Endodermal cell (in vitro differentiated cells): ENCODE measurements around the gene DISP3. TPM values are rescaled to one million over a fixed set of nuclear protein-coding genes. Genes with fewer than 3 reads are reported as not detected.

ENCODE experiments used
- DNase-seq: peaks from one replicate; pipeline ENCODE4 v3.0.0-alpha.2; 2017
- H3K27ac ChIP-seq: 2 replicates; pipeline ENCODE4 v1.5.1; 2013; ENCODE audit warnings: mild to moderate bottlenecking, low read depth, low read length, moderate library complexity
- H3K27me3 ChIP-seq: 2 replicates; pipeline ENCODE4 v1.6.1; 2013; ENCODE audit warnings: mild to moderate bottlenecking, low read length, moderate library complexity; ENCODE audit not compliant: insufficient read depth, control insufficient read depth, poor library complexity, severe bottlenecking
- H3K36me3 ChIP-seq: 2 replicates; pipeline ENCODE4 v1.7.0; 2013; ENCODE audit warnings: mild to moderate bottlenecking, low read length, moderate library complexity; ENCODE audit not compliant: control insufficient read depth, insufficient read depth
- H3K4me1 ChIP-seq: one replicate; pipeline ENCODE4 v1.7.0; 2013; ENCODE audit warnings: low read length; ENCODE audit not compliant: control insufficient read depth, insufficient read depth
- H3K4me3 ChIP-seq: 2 replicates; pipeline ENCODE4 v1.5.1; 2013; ENCODE audit warnings: mild to moderate bottlenecking, low read length, moderate library complexity
- H3K9ac ChIP-seq: 2 replicates; pipeline ENCODE4 v1.6.1; 2013; ENCODE audit warnings: mild to moderate bottlenecking, low read length, moderate library complexity; ENCODE audit not compliant: poor library complexity, severe bottlenecking; ENCODE audit errors: extremely low read depth
- H3K9me3 ChIP-seq: 2 replicates; pipeline ENCODE4 v1.6.1; 2013; ENCODE audit warnings: mild to moderate bottlenecking, low read length, moderate library complexity; ENCODE audit not compliant: control insufficient read depth
- H3K27ac Mint-ChIP-seq: 2 replicates; pipeline ENCODE4 v1.8.0; 2020; ENCODE audit warnings: mixed read lengths
- H3K27me3 Mint-ChIP-seq: 2 replicates; pipeline ENCODE4 v1.8.0; 2021; ENCODE audit warnings: mild to moderate bottlenecking, mixed read lengths; ENCODE audit not compliant: insufficient read depth
- H3K36me3 Mint-ChIP-seq: 2 replicates; pipeline ENCODE4 v1.8.0; 2020; ENCODE audit warnings: low read depth, mixed read lengths
- H3K4me1 Mint-ChIP-seq: 2 replicates; pipeline ENCODE4 v1.8.0; 2020; ENCODE audit warnings: mixed read lengths
- H3K4me3 Mint-ChIP-seq: 2 replicates; pipeline ENCODE4 v1.8.0; 2020; ENCODE audit warnings: mild to moderate bottlenecking, moderate library complexity, mixed read lengths
- H3K9me3 Mint-ChIP-seq: 2 replicates; pipeline ENCODE4 v1.8.0; 2020; ENCODE audit warnings: mild to moderate bottlenecking, mixed read lengths
- CTCF ChIP-seq: fragments of 200-600 bp; sonication (generic); conservative IDR thresholded peaks from 2 replicates; pipeline ENCODE4 v1.5.0; 2021; ENCODE audit warnings: antibody characterized with exemption, mild to moderate bottlenecking
- WGBS, 2 experiments: methylation state at CpG; one replicate each; pipeline versions ENCODE4 v1.1.5 to v1.1.7; 2013; ENCODE audit warnings: missing lambda C conversion rate in 2 of 2, mixed read lengths in 1 of 2; ENCODE audit not compliant: insufficient coverage in 1 of 2, insufficient read length in 1 of 2; 5-methylcytosine and 5-hydroxymethylcytosine counted together
- total RNA-seq, 2 donors: library from RNA; stranded (reverse); fragmentation: NEBNext Ultra II Directional in 1 of 2; extraction: Animal tissue kit (Norgen Biotek cat#: 25700) in 1 of 2; gene quantifications; 2 replicates in 1 of 2; 3 replicates in 1 of 2; pipeline ENCODE4 v1.2.1, GENCODE V29; 2021

The DISP3 gene
- total RNA-seq, 2 donors from 2014 or later, result 9.6 to 11.6 TPM

- H3K9me3 Mint-ChIP-seq, result no peaks in the 10 kb centered on the region
Observed at GRCh38 chr1:11581445-11581991, 102.6 kb downstream of the DISP3 start.

GRCh38 chr1:11585389-11585788, 106.4 kb downstream of the DISP3 start:
- no peaks in the 10 kb centered on the region for H3K36me3 Mint-ChIP-seq
- no peak overlapping the region for H3K27ac ChIP-seq
- no peak for DNase-seq
- H3K4me1 Mint-ChIP-seq, result peaks cover 8% of the 10 kb centered on the region
- H3K9me3 Mint-ChIP-seq, result no peaks in the 10 kb centered on the region
- H3K4me3 ChIP-seq, result no peak overlapping the region
- no peaks in the 10 kb centered on the region for H3K4me1 ChIP-seq
- H3K27me3 Mint-ChIP-seq, result peaks cover 6% of the 10 kb centered on the region
- no peak overlapping the region for H3K27ac Mint-ChIP-seq
- H3K36me3 ChIP-seq, result no peaks in the 10 kb centered on the region
- H3K9me3 ChIP-seq, result no peaks in the 10 kb centered on the region
- 94 to 97% methylated on average over 11 of the region's 11 CpGs for WGBS, 2 experiments
- H3K9ac ChIP-seq, result no peak overlapping the region
- no peak overlapping the region for H3K4me3 Mint-ChIP-seq
- TF ChIP-seq CTCF, result no peak
- H3K27me3 ChIP-seq, result no peaks in the 10 kb centered on the region

More at GRCh38 chr1:11581445-11581991, 102.6 kb downstream of the DISP3 start:
- WGBS, 2 experiments, result 82 to 90% methylated on average over 5 to 8 of the region's 8 CpGs
- DNase-seq, result no peak
- Mint-ChIP-seq H3K27me3 (peaks cover 6% of the 10 kb centered on the region), H3K27ac (no peak overlapping the region), H3K36me3 (no peaks in the 10 kb centered on the region), H3K4me1 (peaks cover 9% of the 10 kb centered on the region), H3K4me3 (no peak overlapping the region)
- Histone ChIP-seq H3K4me1 (no peaks in the 10 kb centered on the region), H3K4me3 (no peak overlapping the region), H3K9ac (no peak overlapping the region), H3K27ac (no peak overlapping the region), H3K9me3 (no peaks in the 10 kb centered on the region), H3K36me3 (no peaks in the 10 kb centered on the region), H3K27me3 (no peaks in the 10 kb centered on the region)
- TF ChIP-seq CTCF, result no peak

Other genes starting within 250 kb of the DISP3 start
- gene MTOR, start 216.6 kb upstream of the DISP3 start, total RNA-seq, result 10 to 100 TPM; 69.0 to 78.3 TPM
- 10 to 100 TPM; 12.9 to 15.9 TPM for gene UBIAD1, start 206.0 kb upstream of the DISP3 start, total RNA-seq
- 10 to 100 TPM; 14.1 to 32.0 TPM for gene FBXO2, start 175.3 kb downstream of the DISP3 start, total RNA-seq
- 10 to 100 TPM; 29.1 to 39.1 TPM for gene FBXO44, start 175.7 kb downstream of the DISP3 start, total RNA-seq
- gene FBXO6, start 185.0 kb downstream of the DISP3 start, total RNA-seq, result 1 to 10 TPM; 2.7 to 4.1 TPM
- 100 to 1,000 TPM; 128 to 132 TPM for gene MAD2L2, start 202.0 kb downstream of the DISP3 start, total RNA-seq
- gene DRAXIN, start 212.6 kb downstream of the DISP3 start, total RNA-seq, result 1 to 10 TPM; 5.4 to 6.0 TPM